Epidermal melanocyte (primary cell): Measurements from ENCODE around the gene NIF3L1.
"Not testable (repeated sequence)": the region's sequence is repeated elsewhere in the genome, so short reads cannot be mapped to it uniquely, and the experiment has no call there.

Experiments
- DNase-seq: peaks from one replicate; pipeline ENCODE4 v3.0.0; 2011; ENCODE audit warnings: low spot score; ENCODE audit not compliant: insufficient read length

NIF3L1 gene

DNA sequence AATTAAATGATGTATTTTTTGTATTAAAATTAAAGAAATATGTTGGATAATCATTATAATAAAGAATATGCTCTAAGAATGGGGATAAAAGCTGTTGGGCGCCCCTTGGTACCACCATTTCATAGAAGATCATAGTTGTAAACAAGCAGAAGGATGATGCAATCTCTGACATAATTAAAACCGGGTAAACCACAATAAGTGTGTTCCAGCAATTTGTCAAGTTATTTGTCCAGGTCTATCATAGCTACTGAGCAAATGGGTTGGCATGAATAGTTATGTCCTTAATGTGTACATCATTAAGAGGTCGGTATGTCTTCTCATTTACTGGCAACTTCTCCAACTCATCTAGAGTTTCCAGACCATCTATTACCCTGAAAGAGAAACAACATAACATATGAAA lies 18.0 kb upstream of the NIF3L1 start:
- no peak for DNase-seq

DNA sequence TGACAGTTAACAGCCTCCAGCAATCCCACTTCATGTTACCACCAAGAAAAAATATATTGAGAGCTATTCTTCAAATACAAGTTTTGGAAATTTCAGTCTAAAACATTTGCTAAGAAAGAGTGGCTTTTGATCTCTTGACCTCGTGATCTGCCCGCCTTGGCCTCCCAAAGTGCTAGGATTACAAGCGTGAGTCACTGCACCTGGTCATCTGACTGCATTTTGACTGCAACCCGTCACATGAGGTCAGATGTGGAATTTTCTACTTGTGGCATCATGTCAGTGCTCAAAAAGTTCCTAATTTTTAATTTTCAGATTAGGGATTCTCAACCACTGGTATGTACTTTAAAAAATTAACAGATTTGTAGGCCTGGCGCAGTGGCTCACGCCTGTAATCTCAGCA lies 15.6 kb upstream of the NIF3L1 start:
- no peak for DNase-seq

DNA sequence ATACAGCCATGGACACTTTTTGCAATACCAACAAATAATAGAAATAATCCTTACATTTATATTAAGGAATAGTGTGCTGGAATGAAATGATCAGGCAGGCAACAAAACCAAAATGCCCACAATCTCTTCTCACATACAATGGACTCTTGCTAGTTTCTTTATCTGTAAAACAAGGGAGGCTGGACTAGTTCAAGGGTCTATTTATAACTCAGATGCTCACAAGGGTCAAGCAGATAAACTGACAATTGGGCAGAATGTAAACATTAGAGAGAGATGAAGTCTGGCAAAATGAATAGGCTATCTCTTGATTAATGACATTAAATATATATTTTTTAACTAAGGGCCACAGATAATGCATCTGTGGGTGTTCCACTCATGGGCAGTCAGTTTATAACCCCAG lies 11.7 kb upstream of the NIF3L1 start:
- DNase-seq, result no peak

DNA sequence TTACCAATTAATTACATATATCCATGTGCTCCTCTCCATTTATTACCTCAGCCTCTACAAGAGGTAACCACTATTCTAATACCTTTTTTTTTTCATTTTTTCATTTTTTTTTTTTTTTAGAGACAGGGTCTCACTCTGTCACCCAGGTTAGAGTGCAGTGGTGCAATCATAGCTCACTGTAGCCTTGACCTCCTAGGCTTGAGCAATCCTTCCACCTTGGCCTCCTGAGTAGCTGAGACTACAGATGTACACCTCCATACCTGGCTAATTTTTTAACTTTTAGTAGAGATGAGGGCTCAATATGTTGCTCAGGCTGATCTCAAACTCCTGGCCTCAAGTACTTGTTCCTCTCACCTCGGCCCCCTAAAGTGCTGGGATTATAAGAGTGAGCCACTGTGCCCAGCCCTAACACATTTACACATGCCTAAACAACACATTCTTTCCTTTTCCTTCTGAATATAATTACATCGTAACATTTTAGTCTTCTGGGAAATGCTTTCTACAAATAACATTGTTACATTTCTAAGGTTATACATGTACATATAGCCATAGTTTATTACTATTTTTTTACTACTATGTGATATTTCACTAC lies 10.8 kb upstream of the NIF3L1 start:
- no peak for DNase-seq

DNA sequence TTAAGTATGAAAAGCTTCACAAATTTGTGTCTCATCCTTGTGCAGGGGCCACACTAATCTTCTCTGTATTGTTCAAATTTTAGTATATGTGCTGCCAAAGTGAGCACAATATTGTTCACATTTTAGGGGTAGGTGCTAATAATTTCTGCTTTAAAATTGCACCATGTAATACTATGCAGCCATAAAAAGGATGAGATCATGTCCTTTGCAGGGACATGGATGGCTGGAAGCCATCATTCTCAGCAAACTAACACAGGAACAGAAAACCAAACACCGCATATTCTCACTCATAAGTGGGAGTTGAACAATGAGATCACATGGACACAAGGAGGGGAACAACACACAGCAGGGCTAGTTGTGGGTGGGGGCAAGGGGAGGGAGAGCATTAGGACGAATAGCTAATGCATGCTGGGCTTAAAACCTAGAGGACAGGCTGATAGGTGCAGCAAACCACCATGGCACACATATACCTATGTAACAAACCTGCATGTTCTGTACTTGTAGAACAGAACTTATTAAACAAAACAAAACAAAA lies 7.4 kb upstream of the NIF3L1 start:
- DNase-seq, result not testable (repeated sequence)

DNA sequence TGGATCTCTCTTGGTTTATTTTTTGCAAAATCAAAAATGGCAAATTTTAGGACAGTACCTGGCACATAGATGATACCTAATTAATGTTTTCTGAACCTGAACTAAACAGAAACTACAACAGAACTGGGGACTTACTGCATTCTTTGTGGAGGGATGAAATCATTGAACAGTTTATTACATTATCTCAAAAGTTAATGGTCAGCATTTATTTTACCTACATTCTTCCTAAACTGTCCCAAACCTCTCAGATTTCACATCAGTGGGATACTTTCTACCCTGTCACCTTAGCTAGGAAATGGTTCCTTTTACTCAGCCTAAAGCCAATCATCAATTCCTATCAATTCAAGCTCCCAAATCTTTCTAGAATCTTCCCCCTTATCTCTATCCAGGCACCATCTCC lies 10.3 kb downstream of the NIF3L1 start:
- no peak for DNase-seq

DNA sequence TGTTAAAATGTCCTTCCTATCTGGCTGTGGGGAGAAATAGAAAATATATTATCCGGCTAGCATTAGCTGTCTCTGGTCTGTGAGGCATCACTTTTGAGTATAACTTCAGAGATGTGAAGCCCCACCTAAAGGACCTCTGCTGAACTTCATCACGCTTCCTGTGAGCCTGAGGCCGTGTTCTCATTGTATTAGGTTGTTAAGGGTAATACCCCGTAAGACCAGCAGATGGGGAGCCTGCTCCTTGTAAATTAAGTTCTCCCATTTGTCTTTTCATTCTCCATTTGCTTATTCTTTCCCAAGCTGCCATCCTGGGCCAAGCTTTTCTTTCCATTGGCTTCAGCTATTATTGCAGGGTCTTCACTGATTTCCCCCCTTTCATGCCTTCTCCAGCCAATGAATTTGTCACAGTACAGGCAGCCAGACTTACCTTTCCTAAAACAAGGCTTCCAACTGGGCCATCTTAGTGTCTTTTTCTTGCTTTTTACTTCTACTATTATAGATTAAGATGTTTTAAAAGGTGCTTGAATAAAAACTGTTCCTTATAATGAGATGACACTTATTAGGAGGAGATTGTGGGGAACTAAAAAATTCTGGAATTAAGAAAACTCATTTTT lies 12.4 kb downstream of the NIF3L1 start:
- peak; percentile 84 for DNase-seq

DNA sequence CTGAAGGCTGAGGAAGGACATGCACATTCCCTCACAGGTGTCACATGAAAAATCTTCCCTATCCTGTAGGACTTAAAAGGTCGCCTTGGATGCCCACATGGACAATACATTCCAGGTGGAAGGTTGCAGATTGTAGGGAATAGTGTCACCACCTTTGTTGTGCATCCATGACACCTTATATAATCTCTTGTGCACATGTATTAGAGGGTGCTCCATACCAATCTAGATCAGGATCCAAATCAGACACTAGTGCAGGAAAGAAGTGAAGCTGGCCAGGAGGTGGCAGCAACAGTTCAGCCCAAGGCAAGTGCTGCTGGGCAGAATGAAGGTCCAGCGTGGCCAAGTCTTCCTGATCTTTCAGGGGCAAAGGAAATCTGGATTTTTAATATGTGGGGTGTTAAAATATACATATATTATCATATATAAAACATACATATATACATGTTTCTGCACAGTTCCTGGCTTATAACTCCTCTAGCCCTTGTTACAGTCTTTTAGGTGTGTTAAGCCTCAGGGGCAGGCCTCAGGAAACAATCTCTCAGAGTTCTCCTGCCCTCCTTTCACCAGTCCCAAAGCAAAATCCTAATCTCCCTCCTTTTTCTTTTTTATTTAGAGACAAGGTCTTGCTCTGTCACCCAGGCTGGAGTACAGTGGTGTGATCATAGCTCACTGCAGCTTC lies 16.6 kb downstream of the NIF3L1 start:
- DNase-seq, result no peak

DNA sequence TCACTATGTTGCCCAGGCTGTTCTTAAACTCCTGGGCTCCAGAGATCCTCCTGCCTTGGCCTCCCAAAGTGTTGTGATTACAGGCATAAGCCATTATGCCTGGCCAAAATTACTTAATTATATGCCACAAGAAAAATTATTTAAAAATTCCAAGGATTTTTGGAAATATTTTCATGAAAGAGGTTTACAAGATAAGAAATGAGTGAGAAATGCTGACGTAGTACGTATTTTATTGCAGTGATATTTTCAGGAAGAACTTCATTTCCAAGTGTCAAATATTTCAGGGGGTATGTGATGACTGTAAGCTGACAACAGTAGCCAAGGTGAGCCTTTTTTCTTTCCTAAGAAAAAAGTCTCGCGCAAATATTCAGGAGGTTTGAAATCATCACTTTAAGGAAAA lies 20.8 kb downstream of the NIF3L1 start:
- DNase-seq, result no peak

DNA sequence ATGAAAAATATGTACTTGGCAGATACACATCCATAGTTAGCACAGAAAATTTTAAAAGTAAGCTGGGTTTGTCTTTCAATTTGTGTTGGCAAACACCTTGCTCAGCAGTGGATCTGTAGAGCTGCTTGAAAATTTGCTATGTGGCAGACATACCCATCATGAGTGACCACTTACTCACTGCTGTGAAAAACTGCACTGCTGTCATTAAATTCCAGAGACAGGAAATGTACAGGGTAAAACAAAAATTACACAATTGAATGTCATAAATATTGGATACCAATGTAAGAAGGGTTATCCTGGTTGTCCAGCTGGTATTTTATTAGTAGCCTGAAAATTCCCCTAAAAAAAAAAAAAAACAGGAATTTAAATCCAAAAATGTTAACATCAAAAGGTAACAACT lies 24.5 kb downstream of the NIF3L1 start:
- no peak for DNase-seq

DNA sequence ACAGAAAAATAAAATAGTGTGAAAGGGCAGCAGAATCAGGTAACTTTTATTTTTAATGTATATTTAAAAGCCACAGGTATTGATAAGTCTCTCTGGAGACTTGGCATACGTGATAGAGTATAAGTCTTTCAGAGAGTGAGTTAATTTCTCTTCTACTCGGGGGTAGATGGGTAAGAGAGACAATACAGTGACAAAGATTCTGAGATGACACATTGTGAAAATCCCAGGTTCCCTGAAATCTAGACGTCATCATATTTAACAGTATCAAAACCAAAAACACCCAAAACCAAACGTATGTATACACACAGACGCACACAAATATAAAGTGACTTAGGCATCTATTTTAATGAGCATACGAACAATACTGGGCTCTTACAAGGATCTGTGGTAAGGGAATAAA lies 33.3 kb downstream of the NIF3L1 start:
- no peak for DNase-seq

DNA sequence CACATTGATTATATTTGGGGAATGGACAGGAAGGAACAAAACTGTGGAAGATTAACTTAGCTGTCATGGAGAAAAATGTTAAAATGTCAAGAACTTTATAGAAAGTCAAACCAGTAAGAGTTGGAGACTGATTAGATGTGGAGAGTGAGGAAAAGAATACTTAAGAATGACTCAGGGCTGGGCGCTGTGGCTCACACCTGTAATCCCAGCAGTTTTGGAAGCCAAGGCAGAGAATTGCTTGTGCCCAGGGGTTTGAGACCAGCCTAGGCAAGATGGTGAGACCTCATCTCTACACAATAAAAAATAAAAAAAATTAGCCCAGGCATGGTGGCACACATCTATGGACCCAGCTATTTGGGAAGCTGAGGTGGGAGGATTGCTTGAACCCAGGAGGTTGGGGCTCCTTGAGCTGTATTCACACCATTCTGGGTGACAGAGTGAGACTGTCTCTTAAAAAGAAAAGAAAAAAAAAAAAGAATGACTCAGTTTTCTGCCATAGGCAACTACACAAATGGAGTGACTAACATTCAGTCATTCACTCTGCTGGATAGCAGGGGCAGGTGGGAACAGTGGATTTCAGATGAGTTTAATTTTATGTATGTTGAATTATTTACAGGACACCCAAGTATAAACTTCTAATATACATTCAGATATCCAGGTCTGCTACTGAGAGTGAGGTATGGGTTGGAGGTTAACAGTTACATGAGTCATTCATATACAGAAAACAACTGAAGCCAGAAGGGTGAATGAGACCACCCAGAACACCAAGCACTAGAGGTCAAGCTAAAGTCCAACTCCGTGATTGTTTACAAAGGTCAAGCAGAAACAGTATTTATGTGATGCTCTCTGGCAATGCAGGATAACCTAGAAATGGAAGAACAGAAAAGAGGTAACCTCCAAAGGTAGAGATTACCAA lies 40.4 kb downstream of the NIF3L1 start:
- DNase-seq, result no peak

DNA sequence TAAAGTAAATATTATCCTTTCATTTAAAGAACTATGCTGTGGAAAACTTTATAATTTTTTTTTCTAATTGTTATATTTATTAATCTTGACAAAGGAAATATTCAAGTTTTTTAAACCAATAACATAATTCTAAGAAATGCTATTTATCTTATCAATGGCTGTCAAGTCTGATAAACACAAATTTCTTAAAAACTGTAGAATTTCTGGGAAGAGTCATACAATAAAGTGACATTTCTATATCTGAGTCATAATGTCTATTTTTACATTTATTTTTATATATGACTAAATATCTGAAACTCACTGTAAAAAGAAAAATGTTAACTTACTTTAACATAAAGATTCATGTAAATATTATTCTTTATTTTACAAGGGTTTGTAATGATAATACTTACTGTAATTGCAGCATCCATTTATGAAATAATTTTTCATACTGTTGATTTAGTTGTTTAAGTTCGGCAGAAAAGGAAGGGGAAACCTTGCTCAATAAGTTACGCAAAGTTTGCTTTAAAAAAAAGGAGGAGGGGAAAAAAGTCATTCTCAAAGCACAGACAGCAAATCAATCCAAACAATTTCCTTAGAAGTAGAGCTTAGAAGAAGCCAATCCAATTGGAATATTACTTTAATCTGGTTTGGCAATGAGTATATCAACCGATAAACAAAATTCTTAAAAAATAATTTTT lies 41.9 kb downstream of the NIF3L1 start:
- DNase-seq, result no peak

DNA sequence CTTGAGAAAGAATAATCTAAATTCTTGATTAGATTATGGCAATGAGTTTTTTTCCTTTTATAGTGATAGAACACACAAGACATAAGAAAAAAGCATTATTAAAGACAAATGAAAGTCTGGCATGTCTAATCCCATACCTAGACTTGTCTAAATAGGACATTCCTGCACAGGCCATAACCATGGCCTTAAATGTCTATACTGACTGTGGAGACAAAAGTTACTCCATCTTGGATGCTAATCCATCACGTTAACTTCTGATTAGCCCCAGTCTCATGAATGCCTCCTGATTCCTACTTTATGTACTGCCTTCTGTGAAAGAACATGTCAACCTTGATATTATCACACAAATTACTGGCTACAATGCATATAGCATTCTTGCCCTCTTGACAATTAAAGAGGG lies 50.7 kb downstream of the NIF3L1 start:
- DNase-seq, result no peak

DNA sequence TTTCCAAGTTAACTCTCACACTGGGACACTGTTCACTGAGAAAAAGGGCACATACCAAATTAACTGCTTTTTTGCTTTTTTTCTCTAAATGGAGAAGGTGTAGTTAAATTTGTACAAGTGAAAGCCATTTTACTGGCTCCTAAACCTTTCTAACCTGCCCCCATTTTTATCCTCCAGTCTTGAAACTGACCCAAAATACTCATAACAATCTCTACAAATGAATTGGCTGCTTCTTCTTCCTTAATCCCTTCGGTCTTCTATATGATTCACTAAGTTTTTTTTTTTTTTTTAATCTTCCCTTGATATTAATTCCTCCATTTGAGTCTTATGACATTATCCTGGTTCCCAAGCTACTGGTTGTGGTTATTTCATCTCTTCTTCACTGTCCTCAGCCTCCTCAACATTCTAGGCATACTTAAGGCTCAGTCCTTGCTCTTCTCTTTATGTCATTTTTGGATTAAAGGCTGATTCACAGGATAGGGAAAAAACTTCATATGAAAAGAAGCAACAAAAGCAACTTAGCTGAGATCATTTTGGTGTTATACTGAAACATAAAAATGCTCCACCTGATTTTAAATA lies 54.4 kb downstream of the NIF3L1 start:
- DNase-seq, result no peak

DNA sequence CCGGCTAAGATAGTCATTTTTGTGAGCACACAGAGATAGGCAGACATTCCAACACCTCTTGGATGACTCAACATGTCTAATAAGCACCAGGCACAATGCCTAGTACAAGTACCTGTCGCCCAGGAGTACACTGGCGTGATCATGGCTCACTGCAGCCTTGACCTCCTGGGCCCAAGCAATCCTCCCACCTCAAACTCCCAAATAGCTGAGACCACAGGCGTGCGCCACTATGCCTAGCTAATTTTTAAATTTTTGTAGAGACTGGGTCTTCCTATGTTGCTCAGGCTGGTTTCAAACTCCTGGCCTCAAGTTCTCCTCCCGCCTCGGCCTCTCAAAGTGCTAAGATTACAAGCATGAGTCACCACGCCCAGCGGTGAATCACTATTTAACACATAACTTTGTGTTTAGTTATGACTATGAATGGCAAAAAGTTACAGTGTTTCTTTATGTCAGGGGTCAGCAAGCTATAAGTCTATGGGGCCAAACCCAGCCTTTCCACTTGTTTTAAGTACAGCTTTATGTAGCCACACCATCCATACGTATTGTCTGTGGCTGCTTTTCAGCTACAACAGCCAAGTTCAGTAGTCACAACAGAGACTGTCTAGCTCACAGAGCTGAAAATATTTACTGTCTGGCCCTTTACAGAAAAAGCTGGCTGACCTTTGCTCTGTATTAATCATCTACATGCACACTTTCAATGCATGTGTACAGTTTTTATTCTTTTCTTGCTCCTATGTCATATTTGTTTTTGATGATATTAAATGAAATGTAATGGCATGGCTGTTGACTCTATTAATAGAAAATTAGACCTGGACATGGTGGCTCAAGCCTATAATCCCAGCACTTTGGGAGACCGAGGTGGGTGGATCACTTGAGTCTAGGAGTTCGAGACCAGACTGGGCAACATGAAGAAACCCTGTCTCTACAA lies 55.6 kb downstream of the NIF3L1 start:
- DNase-seq, result no peak

DNA sequence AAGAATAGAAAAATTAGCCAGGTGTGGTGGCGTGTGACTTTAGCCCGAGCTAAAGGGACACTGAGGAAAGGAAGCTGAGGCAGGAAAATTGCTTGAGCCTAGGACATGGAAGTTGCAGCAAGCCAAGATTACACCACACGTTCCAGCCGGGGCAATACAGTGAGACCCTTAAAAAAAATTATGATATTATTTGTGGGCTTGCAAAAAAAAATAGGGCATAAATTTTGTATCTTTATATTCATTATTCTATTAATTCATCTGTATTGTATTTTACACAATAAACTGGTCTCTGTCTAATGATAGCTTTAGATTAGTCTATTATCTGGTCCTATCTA lies 56.2 kb downstream of the NIF3L1 start:
- DNase-seq, result no peak

DNA sequence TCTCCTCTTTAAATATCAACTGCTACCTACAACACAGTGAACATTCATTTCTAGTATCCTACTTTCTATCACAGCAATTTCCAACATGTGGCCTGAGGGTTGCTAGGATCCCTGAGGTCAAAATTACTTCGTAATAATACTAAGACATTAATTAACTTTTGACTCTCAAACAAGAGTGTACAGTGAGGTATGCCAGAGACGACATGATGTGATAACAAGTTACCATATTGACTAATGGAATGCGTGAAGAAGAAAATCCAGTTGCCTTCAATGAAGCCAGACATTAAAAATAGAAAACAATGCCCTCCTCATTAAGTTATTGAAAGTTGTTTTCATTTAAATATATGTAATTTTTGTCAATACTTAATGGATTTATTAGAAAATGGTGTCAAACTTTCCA lies 61.2 kb downstream of the NIF3L1 start:
- no peak for DNase-seq
